Measurements from ENCODE around the gene C19orf33. TPM values are rescaled to one million over a fixed set of nuclear protein-coding genes. Genes with fewer than 3 reads are reported as not detected.

C19orf33 gene
- total and polyA plus RNA-seq, 3 experiments from 2014 or later = 0.90 TPM; not detected in 2

DNA sequence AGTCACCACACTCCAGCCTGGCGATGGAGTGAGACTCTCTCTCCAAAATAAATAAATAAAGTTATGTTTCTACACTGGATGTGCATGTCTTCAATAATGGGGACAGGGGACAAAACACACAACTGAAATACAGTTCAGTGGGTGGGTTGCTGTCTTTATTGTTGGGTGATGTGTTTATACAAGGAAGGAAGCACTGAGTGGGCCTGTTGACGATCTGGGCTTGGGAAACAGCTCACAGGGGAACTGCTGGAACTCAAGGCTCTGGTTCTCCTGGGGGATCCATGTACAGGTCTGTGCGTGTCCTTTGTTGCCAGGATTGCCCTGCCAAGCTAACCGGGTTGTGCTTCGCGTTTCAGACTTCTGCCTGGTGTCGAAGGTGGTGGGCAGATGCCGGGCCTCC is 20.8 kb upstream of the C19orf33 start:
- Mint-ChIP-seq H3K27ac (no peak overlapping the region), H3K27me3 (no peaks in the 10 kb centered on the region), H3K9me3 (no peaks in the 10 kb centered on the region), H3K36me3 (peaks cover 0 to 22% (median 6%) of the 10 kb centered on the region in 3 donors), H3K4me3 (peak overlapping the region in 1 of 7 donors; percentile 23), H3K4me1 (peaks cover 4 to 9% (median 8%) of the 10 kb centered on the region in 3 donors)
- ChIA-PET POLR2A (no interaction called here), CTCF (no interaction called here)
- Histone ChIP-seq H3K4me3 (ENCODE audit: low read length) (no peak overlapping the region), H3K36me3 (ENCODE audit: insufficient read depth, low read length) (no peaks in the 10 kb centered on the region), H3K27ac (ENCODE audit: low read depth, low read length) (no peak overlapping the region), H3K27me3 (ENCODE audit: insufficient read depth, low read length, poor library complexity, severe bottlenecking) (no peaks in the 10 kb centered on the region), H3K9me3 (ENCODE audit: low read length) (no peaks in the 10 kb centered on the region), H3K4me1 (ENCODE audit: insufficient read depth, low read length) (no peaks in the 10 kb centered on the region)
- DNase-seq = no peak

DNA sequence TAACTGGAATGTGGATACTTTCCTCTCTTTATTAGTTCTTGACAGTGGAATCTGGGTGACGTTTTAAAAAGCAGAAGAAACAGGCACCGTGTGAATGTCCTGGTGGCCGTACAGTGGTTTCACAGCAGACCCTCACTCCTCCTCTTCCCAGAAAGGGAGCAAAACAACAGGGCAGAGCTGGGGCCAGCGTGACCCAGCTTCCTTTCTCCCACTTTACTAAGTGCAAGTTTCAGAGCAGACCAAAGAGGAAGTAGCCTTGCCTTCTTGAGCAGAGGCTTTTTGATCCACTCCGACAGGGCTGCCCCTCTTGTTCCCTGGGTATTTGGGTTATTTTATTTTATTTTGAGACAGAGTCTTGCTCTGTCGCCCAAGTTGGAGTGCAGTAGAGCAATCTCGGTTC is 19.6 kb upstream of the C19orf33 start:
- CTCF ChIA-PET = no interaction called here
- H3K9me3 Mint-ChIP-seq = no peaks in the 10 kb centered on the region
- H3K27me3 Mint-ChIP-seq = no peaks in the 10 kb centered on the region
- no peaks in the 10 kb centered on the region for H3K9me3 ChIP-seq (ENCODE audit: low read length)
- H3K4me3 ChIP-seq (ENCODE audit: low read length) = no peak overlapping the region
- H3K27ac Mint-ChIP-seq = peak overlapping the region in 1 of 8 donors; percentile 33
- H3K36me3 Mint-ChIP-seq = peaks cover 0 to 28% (median 6%) of the 10 kb centered on the region in 3 donors
- DNase-seq = no peak
- H3K4me1 ChIP-seq (ENCODE audit: insufficient read depth, low read length) = no peaks in the 10 kb centered on the region
- H3K4me3 Mint-ChIP-seq = no peak overlapping the region
- peaks cover 4 to 9% (median 8%) of the 10 kb centered on the region in 3 donors for H3K4me1 Mint-ChIP-seq
- no peaks in the 10 kb centered on the region for H3K36me3 ChIP-seq (ENCODE audit: insufficient read depth, low read length)
- no peak overlapping the region for H3K27ac ChIP-seq (ENCODE audit: low read depth, low read length)
- POLR2A ChIA-PET = no interaction called here
- no peaks in the 10 kb centered on the region for H3K27me3 ChIP-seq (ENCODE audit: insufficient read depth, low read length, poor library complexity, severe bottlenecking)

DNA sequence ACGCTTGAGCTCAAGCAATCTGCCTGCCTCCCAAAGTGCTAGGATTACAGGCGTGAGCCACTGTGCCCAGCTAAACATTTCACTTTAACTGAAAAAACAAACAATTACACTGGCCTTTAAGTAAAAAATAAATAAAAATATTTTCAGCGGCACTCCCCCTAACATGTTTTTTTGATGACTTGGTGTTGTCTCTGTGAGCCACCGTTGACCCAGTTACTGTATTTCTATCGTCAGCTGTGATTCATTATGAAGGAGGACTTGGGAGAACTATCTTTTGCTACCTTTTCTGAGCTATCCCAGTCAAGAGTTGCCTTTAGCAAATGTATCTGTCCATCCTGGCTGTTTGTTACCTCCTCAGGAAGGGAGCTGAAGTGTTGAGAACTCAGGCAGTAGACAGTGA is 18.5 kb upstream of the C19orf33 start:
- no peaks in the 10 kb centered on the region for H3K9me3 Mint-ChIP-seq
- H3K27me3 ChIP-seq (ENCODE audit: insufficient read depth, low read length, poor library complexity, severe bottlenecking) = no peaks in the 10 kb centered on the region
- H3K9me3 ChIP-seq (ENCODE audit: low read length) = no peaks in the 10 kb centered on the region
- H3K27ac ChIP-seq (ENCODE audit: low read depth, low read length) = no peak overlapping the region
- ChIA-PET POLR2A (no interaction called here), CTCF (no interaction called here)
- H3K27ac Mint-ChIP-seq = no peak overlapping the region
- H3K36me3 Mint-ChIP-seq = peaks cover 0 to 36% (median 6%) of the 10 kb centered on the region in 3 donors
- peaks cover 4 to 9% (median 8%) of the 10 kb centered on the region in 3 donors for H3K4me1 Mint-ChIP-seq
- no peaks in the 10 kb centered on the region for H3K27me3 Mint-ChIP-seq
- no peaks in the 10 kb centered on the region for H3K36me3 ChIP-seq (ENCODE audit: insufficient read depth, low read length)
- DNase-seq = no peak
- no peak overlapping the region for H3K4me3 ChIP-seq (ENCODE audit: low read length)
- H3K4me1 ChIP-seq (ENCODE audit: insufficient read depth, low read length) = no peaks in the 10 kb centered on the region
- H3K4me3 Mint-ChIP-seq = no peak overlapping the region

DNA sequence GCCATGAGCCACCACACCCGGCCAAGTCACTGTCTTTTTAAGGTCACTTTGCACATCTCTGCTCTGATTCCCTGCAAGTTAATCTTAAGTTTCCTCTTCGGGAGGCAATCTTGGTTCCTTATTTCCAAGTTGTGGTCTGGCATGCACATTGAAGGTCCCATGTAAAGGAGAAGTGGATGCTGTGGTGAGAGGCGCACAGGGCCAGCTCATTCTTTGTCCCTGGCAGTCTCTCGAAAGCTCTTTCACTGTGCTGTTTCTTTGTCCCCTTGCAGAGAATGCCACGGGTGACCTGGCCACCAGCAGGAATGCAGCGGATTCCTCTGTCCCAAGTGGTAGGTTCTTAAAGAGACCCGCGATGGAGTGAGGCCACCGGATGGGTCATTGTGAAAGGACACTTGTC is 16.4 kb upstream of the C19orf33 start:
- Mint-ChIP-seq H3K4me3 (no peak overlapping the region), H3K9me3 (no peaks in the 10 kb centered on the region), H3K27ac (no peak overlapping the region), H3K4me1 (no peaks in the 10 kb centered on the region), H3K27me3 (no peaks in the 10 kb centered on the region), H3K36me3 (peaks cover 0 to 53% (median 6%) of the 10 kb centered on the region in 3 donors)
- Histone ChIP-seq H3K9me3 (ENCODE audit: low read length) (no peaks in the 10 kb centered on the region), H3K4me3 (ENCODE audit: low read length) (no peak overlapping the region), H3K36me3 (ENCODE audit: insufficient read depth, low read length) (no peaks in the 10 kb centered on the region), H3K27ac (ENCODE audit: low read depth, low read length) (no peak overlapping the region), H3K4me1 (ENCODE audit: insufficient read depth, low read length) (no peaks in the 10 kb centered on the region), H3K27me3 (ENCODE audit: insufficient read depth, low read length, poor library complexity, severe bottlenecking) (no peaks in the 10 kb centered on the region)
- CTCF ChIA-PET = no interaction called here
- POLR2A ChIA-PET = no interaction called here
- no peak for DNase-seq

DNA sequence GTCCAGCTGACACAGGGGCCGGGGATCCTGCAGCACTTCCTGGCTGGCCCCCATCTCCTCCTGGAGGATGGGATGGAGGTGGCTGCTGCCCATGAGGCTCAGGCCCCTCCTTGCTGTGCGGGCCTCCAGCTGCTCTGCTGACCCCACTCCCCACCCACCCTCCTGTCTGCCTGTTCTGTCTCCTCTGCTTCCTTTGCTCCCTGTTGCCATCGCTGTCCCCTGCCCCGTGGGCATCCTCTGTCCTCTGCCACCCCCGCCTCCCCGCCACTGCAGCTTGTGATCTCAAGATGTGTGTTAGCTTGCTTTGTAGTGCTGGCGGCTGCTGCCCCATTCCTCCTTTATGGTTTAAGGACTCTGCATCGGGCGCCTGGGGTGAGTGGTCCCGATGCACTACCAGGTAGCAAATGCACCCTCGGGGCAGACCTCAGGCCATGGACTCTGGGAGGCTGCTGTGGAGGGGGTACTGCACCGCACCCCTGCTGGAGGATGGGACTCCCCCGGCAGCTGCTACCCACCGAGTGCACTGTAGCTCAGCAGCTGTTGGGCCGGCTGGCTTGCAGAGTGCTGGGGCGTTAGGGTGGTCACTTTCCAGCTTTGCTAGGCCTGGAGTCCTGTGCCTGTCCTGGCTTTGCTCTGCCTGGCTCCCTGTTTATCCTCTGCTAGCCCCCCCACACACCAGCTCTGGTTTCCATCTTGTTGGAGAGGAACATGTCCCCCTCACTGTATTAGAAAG is 15.8 kb upstream of the C19orf33 start:
- Mint-ChIP-seq H3K36me3 (peaks cover 0 to 53% (median 6%) of the 10 kb centered on the region in 3 donors), H3K27me3 (no peaks in the 10 kb centered on the region), H3K4me3 (no peak overlapping the region), H3K4me1 (no peaks in the 10 kb centered on the region), H3K27ac (no peak overlapping the region), H3K9me3 (no peaks in the 10 kb centered on the region)
- Histone ChIP-seq H3K27me3 (ENCODE audit: insufficient read depth, low read length, poor library complexity, severe bottlenecking) (no peaks in the 10 kb centered on the region), H3K4me3 (ENCODE audit: low read length) (no peak overlapping the region), H3K4me1 (ENCODE audit: insufficient read depth, low read length) (no peaks in the 10 kb centered on the region), H3K36me3 (ENCODE audit: insufficient read depth, low read length) (no peaks in the 10 kb centered on the region), H3K9me3 (ENCODE audit: low read length) (no peaks in the 10 kb centered on the region), H3K27ac (ENCODE audit: low read depth, low read length) (no peak overlapping the region)
- POLR2A ChIA-PET = no interaction called here
- CTCF ChIA-PET = interaction anchor here (0.5 kb wide), 1 partner anchor 39 kb away, joined by 3 read pairs; no protein-coding TSS in a partner anchor
- DNase-seq = no peak

DNA sequence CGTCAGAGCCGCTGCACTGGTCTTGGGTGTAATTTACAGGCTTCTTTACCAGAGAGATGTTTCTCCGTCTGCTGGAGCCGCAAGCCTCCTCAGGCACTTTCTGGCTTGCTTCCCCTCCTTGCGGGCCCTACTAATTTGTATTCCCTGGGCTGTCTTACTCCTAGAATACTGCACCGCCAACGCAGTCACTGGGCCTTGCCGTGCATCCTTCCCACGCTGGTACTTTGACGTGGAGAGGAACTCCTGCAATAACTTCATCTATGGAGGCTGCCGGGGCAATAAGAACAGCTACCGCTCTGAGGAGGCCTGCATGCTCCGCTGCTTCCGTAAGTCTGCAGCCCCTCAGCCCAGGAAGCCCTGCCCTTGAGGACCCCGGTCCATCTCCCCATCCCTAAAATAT is 14.1 kb upstream of the C19orf33 start:
- POLR2A ChIA-PET = no interaction called here
- CTCF ChIA-PET = no interaction called here
- no peaks in the 10 kb centered on the region for H3K9me3 ChIP-seq (ENCODE audit: low read length)
- no peak for DNase-seq
- H3K27me3 ChIP-seq (ENCODE audit: insufficient read depth, low read length, poor library complexity, severe bottlenecking) = no peaks in the 10 kb centered on the region
- H3K4me3 Mint-ChIP-seq = no peak overlapping the region
- no peak overlapping the region for H3K4me3 ChIP-seq (ENCODE audit: low read length)
- no peaks in the 10 kb centered on the region for H3K36me3 ChIP-seq (ENCODE audit: insufficient read depth, low read length)
- no peaks in the 10 kb centered on the region for H3K27me3 Mint-ChIP-seq
- peaks cover 0 to 46% (median 3%) of the 10 kb centered on the region in 3 donors for H3K36me3 Mint-ChIP-seq
- H3K27ac ChIP-seq (ENCODE audit: low read depth, low read length) = no peak overlapping the region
- no peaks in the 10 kb centered on the region for H3K4me1 ChIP-seq (ENCODE audit: insufficient read depth, low read length)
- no peaks in the 10 kb centered on the region for H3K4me1 Mint-ChIP-seq
- no peak overlapping the region for H3K27ac Mint-ChIP-seq
- H3K9me3 Mint-ChIP-seq = no peaks in the 10 kb centered on the region

DNA sequence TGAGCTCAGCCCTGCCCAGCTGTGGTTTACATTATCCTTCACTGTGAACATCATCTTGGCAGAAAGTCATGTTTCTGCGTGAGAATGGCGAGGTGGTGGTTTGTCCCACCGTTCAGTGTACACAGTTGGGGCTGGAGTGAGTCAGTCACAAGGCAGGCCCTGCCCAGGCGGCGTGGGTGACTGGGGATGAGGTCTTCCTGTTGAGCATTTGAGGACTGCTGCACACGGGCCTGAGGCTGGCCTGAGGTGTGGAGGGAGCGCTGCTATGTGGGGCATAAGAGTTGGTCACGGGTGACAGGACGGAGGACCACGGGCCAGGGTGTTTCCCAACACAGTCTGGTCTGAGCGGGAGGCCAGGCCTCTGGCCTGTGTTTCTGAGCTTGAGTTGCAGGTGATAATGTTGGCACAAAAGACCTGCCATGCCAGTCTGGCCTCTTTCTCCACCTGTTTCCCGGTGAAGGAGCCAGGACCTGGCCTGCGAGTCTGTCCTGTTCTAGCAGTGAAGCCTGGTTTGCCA is 13.4 kb upstream of the C19orf33 start:
- H3K36me3 ChIP-seq (ENCODE audit: insufficient read depth, low read length) = no peaks in the 10 kb centered on the region
- H3K27me3 Mint-ChIP-seq = no peaks in the 10 kb centered on the region
- CTCF ChIA-PET = no interaction called here

DNA sequence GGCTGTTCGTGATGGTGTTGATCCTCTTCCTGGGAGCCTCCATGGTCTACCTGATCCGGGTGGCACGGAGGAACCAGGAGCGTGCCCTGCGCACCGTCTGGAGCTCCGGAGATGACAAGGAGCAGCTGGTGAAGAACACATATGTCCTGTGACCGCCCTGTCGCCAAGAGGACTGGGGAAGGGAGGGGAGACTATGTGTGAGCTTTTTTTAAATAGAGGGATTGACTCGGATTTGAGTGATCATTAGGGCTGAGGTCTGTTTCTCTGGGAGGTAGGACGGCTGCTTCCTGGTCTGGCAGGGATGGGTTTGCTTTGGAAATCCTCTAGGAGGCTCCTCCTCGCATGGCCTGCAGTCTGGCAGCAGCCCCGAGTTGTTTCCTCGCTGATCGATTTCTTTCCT is 12.2 kb upstream of the C19orf33 start:
- no peaks in the 10 kb centered on the region for H3K4me1 Mint-ChIP-seq
- H3K27me3 Mint-ChIP-seq = no peaks in the 10 kb centered on the region
- ChIA-PET POLR2A (no interaction called here), CTCF (no interaction called here)
- no peak overlapping the region for H3K4me3 Mint-ChIP-seq
- Histone ChIP-seq H3K36me3 (ENCODE audit: insufficient read depth, low read length) (no peaks in the 10 kb centered on the region), H3K9me3 (ENCODE audit: low read length) (no peaks in the 10 kb centered on the region), H3K4me1 (ENCODE audit: insufficient read depth, low read length) (no peaks in the 10 kb centered on the region), H3K27ac (ENCODE audit: low read depth, low read length) (no peak overlapping the region), H3K4me3 (ENCODE audit: low read length) (no peak overlapping the region), H3K27me3 (ENCODE audit: insufficient read depth, low read length, poor library complexity, severe bottlenecking) (no peaks in the 10 kb centered on the region)
- peaks cover 0 to 38% (median 3%) of the 10 kb centered on the region in 3 donors for H3K36me3 Mint-ChIP-seq
- no peaks in the 10 kb centered on the region for H3K9me3 Mint-ChIP-seq
- no peak for DNase-seq
- H3K27ac Mint-ChIP-seq = no peak overlapping the region

More for the DNA sequence above, 13.4 kb upstream of the C19orf33 start:
- POLR2A ChIA-PET = no interaction called here
- no peak overlapping the region for H3K4me3 ChIP-seq (ENCODE audit: low read length)
- no peaks in the 10 kb centered on the region for H3K9me3 ChIP-seq (ENCODE audit: low read length)
- Mint-ChIP-seq H3K9me3 (no peaks in the 10 kb centered on the region), H3K4me3 (no peak overlapping the region), H3K27ac (peak overlapping the region in 1 of 8 donors; percentile 84), H3K36me3 (peaks cover 0 to 44% (median 3%) of the 10 kb centered on the region in 3 donors), H3K4me1 (no peaks in the 10 kb centered on the region)
- no peaks in the 10 kb centered on the region for H3K27me3 ChIP-seq (ENCODE audit: insufficient read depth, low read length, poor library complexity, severe bottlenecking)
- no peaks in the 10 kb centered on the region for H3K4me1 ChIP-seq (ENCODE audit: insufficient read depth, low read length)
- no peak for DNase-seq
- no peak overlapping the region for H3K27ac ChIP-seq (ENCODE audit: low read depth, low read length)

Data from CD8-positive, alpha-beta memory T cell (primary cell).